Measurements from ENCODE around the gene UBE2O. TPM values are rescaled to one million over a fixed set of nuclear protein-coding genes. Genes with fewer than 3 reads are reported as not detected.

The UBE2O gene
- total RNA-seq, 1 donor from 2014 or later, result 20.9 TPM

GRCh38 chr17:76395980-76396379 lies 57.0 kb downstream of the UBE2O start:
- no peaks in the 10 kb centered on the region for H3K27me3 ChIP-seq (ENCODE audit: control insufficient read depth in 3 of 3, insufficient read depth in 3 of 3, low read length in 3 of 3)
- no peak overlapping the region for H3K27ac ChIP-seq (ENCODE audit: low read depth, low read length)
- H3K4me3 ChIP-seq (ENCODE audit: low read length in 3 of 3), result no peak overlapping the region
- H3K9ac ChIP-seq (ENCODE audit: low read depth in 1 of 3, low read length in 3 of 3), result no peak overlapping the region
- H3K36me3 ChIP-seq (ENCODE audit: control insufficient read depth in 3 of 3, insufficient read depth in 3 of 3, low read length in 3 of 3), result peaks cover 74 to 82% (median 81%) of the 10 kb centered on the region in 3 donors
- peaks cover 4 to 15% (median 12%) of the 10 kb centered on the region in 3 donors for H3K4me1 ChIP-seq (ENCODE audit: control insufficient read depth in 3 of 3, insufficient read depth in 3 of 3, low read length in 3 of 3)
- H3K9me3 ChIP-seq (ENCODE audit: control insufficient read depth in 3 of 3, low read length in 3 of 3), result no peaks in the 10 kb centered on the region

- no peaks in the 10 kb centered on the region for H3K27me3 ChIP-seq (ENCODE audit: control insufficient read depth in 3 of 3, insufficient read depth in 3 of 3, low read length in 3 of 3)
- H3K9me3 ChIP-seq (ENCODE audit: control insufficient read depth in 3 of 3, low read length in 3 of 3), result no peaks in the 10 kb centered on the region
- H3K4me3 ChIP-seq (ENCODE audit: low read length in 3 of 3), result no peak overlapping the region
- H3K27ac ChIP-seq (ENCODE audit: low read depth, low read length), result no peak overlapping the region
- no peak overlapping the region for H3K9ac ChIP-seq (ENCODE audit: low read depth in 1 of 3, low read length in 3 of 3)
- H3K4me1 ChIP-seq (ENCODE audit: control insufficient read depth in 3 of 3, insufficient read depth in 3 of 3, low read length in 3 of 3), result peaks cover 4 to 14% (median 13%) of the 10 kb centered on the region in 3 donors
- H3K36me3 ChIP-seq (ENCODE audit: control insufficient read depth in 3 of 3, insufficient read depth in 3 of 3, low read length in 3 of 3), result peaks cover 68 to 80% (median 71%) of the 10 kb centered on the region in 3 donors
Observed at GRCh38 chr17:76394166-76394565, 58.8 kb downstream of the UBE2O start.

- H3K9me3 ChIP-seq (ENCODE audit: control insufficient read depth in 3 of 3, low read length in 3 of 3), result no peaks in the 10 kb centered on the region
- H3K27ac ChIP-seq (ENCODE audit: low read depth, low read length), result no peak overlapping the region
- H3K36me3 ChIP-seq (ENCODE audit: control insufficient read depth in 3 of 3, insufficient read depth in 3 of 3, low read length in 3 of 3), result peaks cover 41 to 52% (median 43%) of the 10 kb centered on the region in 3 donors
- peaks cover 3 to 8% (median 7%) of the 10 kb centered on the region in 3 donors for H3K4me1 ChIP-seq (ENCODE audit: control insufficient read depth in 3 of 3, insufficient read depth in 3 of 3, low read length in 3 of 3)
- no peak overlapping the region for H3K4me3 ChIP-seq (ENCODE audit: low read length in 3 of 3)
- no peaks in the 10 kb centered on the region for H3K27me3 ChIP-seq (ENCODE audit: control insufficient read depth in 3 of 3, insufficient read depth in 3 of 3, low read length in 3 of 3)
- no peak overlapping the region for H3K9ac ChIP-seq (ENCODE audit: low read depth in 1 of 3, low read length in 3 of 3)
Observed at GRCh38 chr17:76391200-76391715, 61.7 kb downstream of the UBE2O start.

- Histone ChIP-seq H3K36me3 (ENCODE audit: control insufficient read depth in 3 of 3, insufficient read depth in 3 of 3, low read length in 3 of 3) (peaks cover 32 to 42% (median 34%) of the 10 kb centered on the region in 3 donors), H3K4me3 (ENCODE audit: low read length in 3 of 3) (no peak overlapping the region), H3K9ac (ENCODE audit: low read depth in 1 of 3, low read length in 3 of 3) (no peak overlapping the region)
Observed at GRCh38 chr17:76390003-76390421, 62.9 kb downstream of the UBE2O start.

GRCh38 chr17:76388966-76389888 lies 63.7 kb downstream of the UBE2O start:
- H3K4me3 ChIP-seq (ENCODE audit: low read length in 3 of 3), result no peak overlapping the region
- H3K9me3 ChIP-seq (ENCODE audit: control insufficient read depth in 3 of 3, low read length in 3 of 3), result no peaks in the 10 kb centered on the region
- H3K27me3 ChIP-seq (ENCODE audit: control insufficient read depth in 3 of 3, insufficient read depth in 3 of 3, low read length in 3 of 3), result peaks cover 0 to 8% (median 0%) of the 10 kb centered on the region in 3 donors
- peaks cover 19 to 25% (median 25%) of the 10 kb centered on the region in 3 donors for H3K4me1 ChIP-seq (ENCODE audit: control insufficient read depth in 3 of 3, insufficient read depth in 3 of 3, low read length in 3 of 3)
- peaks cover 30 to 37% (median 32%) of the 10 kb centered on the region in 3 donors for H3K36me3 ChIP-seq (ENCODE audit: control insufficient read depth in 3 of 3, insufficient read depth in 3 of 3, low read length in 3 of 3)
- no peak overlapping the region for H3K9ac ChIP-seq (ENCODE audit: low read depth in 1 of 3, low read length in 3 of 3)
- no peak overlapping the region for H3K27ac ChIP-seq (ENCODE audit: low read depth, low read length)

More at GRCh38 chr17:76390003-76390421, 62.9 kb downstream of the UBE2O start:
- peaks cover 13 to 20% (median 19%) of the 10 kb centered on the region in 3 donors for H3K4me1 ChIP-seq (ENCODE audit: control insufficient read depth in 3 of 3, insufficient read depth in 3 of 3, low read length in 3 of 3)
- H3K27ac ChIP-seq (ENCODE audit: low read depth, low read length), result no peak overlapping the region
- H3K27me3 ChIP-seq (ENCODE audit: control insufficient read depth in 3 of 3, insufficient read depth in 3 of 3, low read length in 3 of 3), result peaks cover 0 to 7% (median 0%) of the 10 kb centered on the region in 3 donors
- H3K9me3 ChIP-seq (ENCODE audit: control insufficient read depth in 3 of 3, low read length in 3 of 3), result no peaks in the 10 kb centered on the region

GRCh38 chr17:76386966-76387765 lies 65.8 kb downstream of the UBE2O start:
- no peak overlapping the region for H3K27ac ChIP-seq (ENCODE audit: low read depth, low read length)
- peaks cover 18 to 28% (median 21%) of the 10 kb centered on the region in 3 donors for H3K36me3 ChIP-seq (ENCODE audit: control insufficient read depth in 3 of 3, insufficient read depth in 3 of 3, low read length in 3 of 3)
- peaks cover 22 to 44% (median 31%) of the 10 kb centered on the region in 3 donors for H3K4me1 ChIP-seq (ENCODE audit: control insufficient read depth in 3 of 3, insufficient read depth in 3 of 3, low read length in 3 of 3)
- no peak overlapping the region for H3K9ac ChIP-seq (ENCODE audit: low read depth in 1 of 3, low read length in 3 of 3)
- no peaks in the 10 kb centered on the region for H3K9me3 ChIP-seq (ENCODE audit: control insufficient read depth in 3 of 3, low read length in 3 of 3)
- H3K27me3 ChIP-seq (ENCODE audit: control insufficient read depth in 3 of 3, insufficient read depth in 3 of 3, low read length in 3 of 3), result peaks cover 0 to 14% (median 0%) of the 10 kb centered on the region in 3 donors
- no peak overlapping the region for H3K4me3 ChIP-seq (ENCODE audit: low read length in 3 of 3)

- peak overlapping the region; percentile 75 for H3K27ac ChIP-seq (ENCODE audit: low read depth, low read length)
- peak overlapping the region; percentile 59 to 74 (median 65) for H3K9ac ChIP-seq (ENCODE audit: low read depth in 1 of 3, low read length in 3 of 3)
- peaks cover 0 to 14% (median 0%) of the 10 kb centered on the region in 3 donors for H3K27me3 ChIP-seq (ENCODE audit: control insufficient read depth in 3 of 3, insufficient read depth in 3 of 3, low read length in 3 of 3)
- peak overlapping the region; percentile 59 to 73 (median 72) for H3K4me3 ChIP-seq (ENCODE audit: low read length in 3 of 3)
- no peaks in the 10 kb centered on the region for H3K9me3 ChIP-seq (ENCODE audit: control insufficient read depth in 3 of 3, low read length in 3 of 3)
- peaks cover 22 to 49% (median 31%) of the 10 kb centered on the region in 3 donors for H3K4me1 ChIP-seq (ENCODE audit: control insufficient read depth in 3 of 3, insufficient read depth in 3 of 3, low read length in 3 of 3)
- H3K36me3 ChIP-seq (ENCODE audit: control insufficient read depth in 3 of 3, insufficient read depth in 3 of 3, low read length in 3 of 3), result peaks cover 10 to 17% (median 13%) of the 10 kb centered on the region in 3 donors
Observed at GRCh38 chr17:76385892-76386786, 66.8 kb downstream of the UBE2O start.

- Histone ChIP-seq H3K4me1 (ENCODE audit: control insufficient read depth in 3 of 3, insufficient read depth in 3 of 3, low read length in 3 of 3) (peaks cover 22 to 49% (median 31%) of the 10 kb centered on the region in 3 donors), H3K36me3 (ENCODE audit: control insufficient read depth in 3 of 3, insufficient read depth in 3 of 3, low read length in 3 of 3) (peaks cover 2 to 8% (median 5%) of the 10 kb centered on the region in 3 donors), H3K9me3 (ENCODE audit: control insufficient read depth in 3 of 3, low read length in 3 of 3) (no peaks in the 10 kb centered on the region), H3K9ac (ENCODE audit: low read depth in 1 of 3, low read length in 3 of 3) (peak overlapping the region; percentile 57 to 74 (median 59)), H3K4me3 (ENCODE audit: low read length in 3 of 3) (peak overlapping the region; percentile 59 to 73 (median 72)), H3K27me3 (ENCODE audit: control insufficient read depth in 3 of 3, insufficient read depth in 3 of 3, low read length in 3 of 3) (peaks cover 0 to 14% (median 0%) of the 10 kb centered on the region in 3 donors), H3K27ac (ENCODE audit: low read depth, low read length) (peak overlapping the region; percentile 75)
Observed at GRCh38 chr17:76384987-76385891, 67.7 kb downstream of the UBE2O start.

Measured in skeletal muscle tissue (tissue), 4 donors.